GM19467 (cell line): Measurements from ENCODE around the gene KRT20.

Source experiments
- ATAC-seq: cut with Tn5 transposase; IDR thresholded peaks from one replicate; pipeline ENCODE4 v1.9.1; 2021; ENCODE audit warnings: mild to moderate bottlenecking, moderate library complexity; ENCODE audit not compliant: unreplicated experiment

The KRT20 gene

DNA sequence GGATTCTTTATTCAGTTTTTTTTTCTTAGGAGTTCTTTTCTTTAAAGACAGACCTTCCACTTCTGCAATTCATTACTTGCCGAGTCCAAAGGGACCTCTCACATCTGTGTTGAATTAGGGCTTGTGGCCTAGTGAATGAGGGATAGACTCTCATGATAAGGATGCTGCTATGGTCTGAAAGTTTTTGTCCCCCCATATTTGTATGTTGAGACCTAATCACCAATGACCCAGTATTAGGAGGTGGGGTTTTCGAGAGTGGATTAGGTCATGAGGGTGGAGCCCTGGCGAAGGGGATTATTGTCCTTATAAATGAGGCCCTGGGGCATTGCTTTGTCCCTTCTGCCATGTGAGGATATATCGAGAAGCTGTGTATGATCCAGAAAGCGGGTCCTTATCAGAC lies 27.5 kb downstream of the KRT20 start:
- ATAC-seq, result no peak

GRCh38 chr17:40854175-40854814 lies 30.7 kb downstream of the KRT20 start:
- no peak for ATAC-seq

DNA sequence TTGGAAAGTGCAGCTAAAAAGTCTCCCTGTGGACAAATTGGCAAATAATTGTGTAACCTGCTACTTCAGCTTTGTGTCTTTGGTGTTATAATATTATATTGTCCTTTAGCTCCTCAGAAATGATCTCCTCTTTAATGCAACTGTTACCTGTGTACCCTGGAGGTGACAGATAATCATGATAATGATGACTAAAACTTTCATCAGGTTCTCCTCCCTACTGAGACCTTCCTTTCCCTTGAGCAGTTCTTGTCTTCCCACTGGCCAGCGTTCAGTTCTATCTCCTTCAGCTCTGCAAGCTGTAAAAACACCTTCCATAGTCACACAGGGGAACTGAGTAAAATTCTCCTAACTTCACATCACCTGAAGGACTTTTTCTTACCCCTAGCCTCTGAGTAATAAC lies 32.7 kb downstream of the KRT20 start:
- no peak for ATAC-seq

DNA sequence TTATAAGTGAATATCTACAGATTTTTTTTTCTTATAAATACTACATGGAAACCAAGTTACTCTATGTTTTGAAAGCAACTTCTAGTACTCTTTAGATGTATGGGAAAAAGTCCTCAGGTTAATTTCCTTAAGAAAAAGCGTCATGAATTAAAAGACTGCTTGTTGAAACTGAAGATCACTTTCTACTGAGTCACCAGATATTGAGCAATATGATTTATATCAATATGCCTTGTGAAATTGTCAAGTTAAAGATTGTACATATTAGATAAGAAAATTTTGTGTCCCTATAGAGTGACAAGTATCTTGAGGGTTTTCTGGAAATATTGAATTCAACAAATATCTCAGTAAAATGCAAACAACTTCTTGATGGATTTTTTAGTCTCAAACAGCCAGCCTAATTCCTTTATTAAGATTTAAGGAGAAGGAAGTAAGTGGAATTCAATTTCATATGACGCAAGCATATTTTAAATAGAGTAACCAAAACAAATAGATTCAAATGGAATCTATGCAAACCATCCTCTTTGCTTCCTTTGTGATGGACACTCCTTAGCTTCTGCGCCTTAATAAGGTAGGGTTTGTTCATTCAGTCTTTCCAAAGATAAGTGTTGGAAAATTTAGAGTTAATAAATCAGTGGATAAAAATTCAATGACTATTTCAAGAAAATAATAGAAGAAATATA lies 34.6 kb downstream of the KRT20 start:
- no peak for ATAC-seq

GRCh38 chr17:40849723-40850122 lies 35.3 kb downstream of the KRT20 start:
- no peak for ATAC-seq

- ATAC-seq, result no peak
These were observed 36.3 kb downstream of the KRT20 start for GRCh38 chr17:40848583-40849235.

- ATAC-seq, result no peak
These were observed 38.4 kb downstream of the KRT20 start for GRCh38 chr17:40846515-40847144.

GRCh38 chr17:40844671-40845107 lies 40.4 kb downstream of the KRT20 start:
- no peak for ATAC-seq

DNA sequence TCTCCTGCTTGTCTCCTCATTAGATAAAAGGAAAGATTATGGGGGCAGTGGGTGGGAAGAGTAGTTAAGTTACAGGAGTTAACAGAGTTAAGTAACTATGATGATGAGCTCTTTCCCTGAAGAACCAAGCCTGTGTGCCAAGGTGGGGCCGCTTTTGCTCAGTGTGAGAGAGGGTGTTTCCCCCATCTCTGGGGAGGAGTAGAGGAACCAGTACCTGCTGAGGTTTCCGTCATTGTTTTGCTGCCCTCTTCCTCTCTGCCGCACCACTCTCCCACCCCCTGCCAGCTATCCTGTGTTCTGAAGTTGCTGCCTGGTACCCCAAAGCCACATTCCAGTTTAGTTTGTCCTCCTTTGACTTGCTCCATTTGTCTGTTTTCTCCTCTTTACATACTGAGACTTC lies 41.8 kb downstream of the KRT20 start:
- ATAC-seq, result no peak

- ATAC-seq, result no peak
These were observed 43.8 kb downstream of the KRT20 start for GRCh38 chr17:40841246-40841645.

- no peak for ATAC-seq
These were observed 45.8 kb downstream of the KRT20 start for GRCh38 chr17:40839194-40839593.

DNA sequence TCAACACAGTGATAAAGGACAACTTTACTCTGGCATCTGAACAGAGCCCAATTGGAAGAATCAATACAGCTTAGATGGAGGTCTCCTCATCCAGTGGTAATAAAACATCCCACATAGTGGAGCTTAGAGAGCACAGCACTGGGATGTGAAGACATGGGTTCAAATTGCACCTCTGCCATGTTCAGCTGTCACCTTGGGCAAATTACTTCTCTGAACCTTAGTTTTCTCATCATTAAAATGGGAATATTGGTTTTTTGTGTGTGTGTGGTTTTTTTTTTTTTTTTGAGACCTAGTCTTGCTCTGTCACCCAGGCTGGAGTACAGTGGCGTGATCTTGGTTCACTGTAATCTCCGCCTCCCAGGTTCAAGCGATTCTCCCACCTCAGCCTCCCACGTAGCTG lies 49.0 kb downstream of the KRT20 start:
- no peak for ATAC-seq

DNA sequence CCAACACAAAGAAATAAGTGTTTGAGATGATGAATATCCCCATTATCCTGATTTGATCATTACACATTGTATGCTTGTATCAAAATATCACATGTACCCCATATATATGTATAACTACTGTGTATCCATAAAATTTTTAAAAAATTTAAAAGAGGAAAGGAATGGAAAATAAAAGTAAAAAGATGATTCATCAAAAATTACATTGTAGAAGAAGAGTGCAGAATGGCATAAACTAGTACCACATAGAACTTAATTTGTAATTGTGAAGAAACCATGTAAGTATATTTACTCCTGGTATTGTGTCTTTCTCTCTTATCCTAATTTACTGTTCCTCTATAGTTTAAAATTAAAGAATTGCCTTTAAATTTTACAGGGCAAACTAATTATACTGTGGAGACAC lies 51.2 kb downstream of the KRT20 start:
- ATAC-seq, result no peak

- ATAC-seq, result no peak
These were observed 52.2 kb downstream of the KRT20 start for GRCh38 chr17:40832840-40833239.

DNA sequence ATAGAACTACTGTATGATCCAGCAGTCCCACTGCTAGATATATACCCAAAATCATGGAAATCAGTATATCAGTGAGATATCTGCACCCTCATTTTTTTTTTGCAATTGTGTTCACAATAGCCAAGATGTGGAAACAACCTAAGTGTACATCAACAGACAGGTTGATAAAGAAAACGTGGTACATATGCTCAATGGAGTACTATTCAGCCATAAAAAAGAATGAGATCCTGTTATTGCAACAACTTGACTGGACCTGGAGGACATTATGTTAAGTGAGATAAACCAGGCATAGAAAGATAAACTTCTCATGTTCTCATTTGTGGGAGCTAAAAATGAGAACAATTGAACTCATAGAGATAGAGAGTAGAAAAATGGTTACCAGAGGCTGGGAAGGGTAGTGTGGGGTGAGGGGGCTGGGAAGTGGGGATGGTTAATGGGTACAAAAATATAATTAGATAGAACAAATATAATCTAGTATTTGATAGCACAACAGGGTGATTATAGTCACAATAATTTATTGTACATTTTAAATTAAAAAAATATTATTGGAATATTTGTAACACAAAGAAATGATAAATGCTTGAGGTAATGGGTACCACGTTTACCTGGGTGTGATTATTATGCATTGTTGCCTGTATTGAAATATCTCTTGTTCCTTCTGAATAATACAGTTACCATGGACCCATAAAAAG lies 54.8 kb downstream of the KRT20 start:
- no peak for ATAC-seq

DNA sequence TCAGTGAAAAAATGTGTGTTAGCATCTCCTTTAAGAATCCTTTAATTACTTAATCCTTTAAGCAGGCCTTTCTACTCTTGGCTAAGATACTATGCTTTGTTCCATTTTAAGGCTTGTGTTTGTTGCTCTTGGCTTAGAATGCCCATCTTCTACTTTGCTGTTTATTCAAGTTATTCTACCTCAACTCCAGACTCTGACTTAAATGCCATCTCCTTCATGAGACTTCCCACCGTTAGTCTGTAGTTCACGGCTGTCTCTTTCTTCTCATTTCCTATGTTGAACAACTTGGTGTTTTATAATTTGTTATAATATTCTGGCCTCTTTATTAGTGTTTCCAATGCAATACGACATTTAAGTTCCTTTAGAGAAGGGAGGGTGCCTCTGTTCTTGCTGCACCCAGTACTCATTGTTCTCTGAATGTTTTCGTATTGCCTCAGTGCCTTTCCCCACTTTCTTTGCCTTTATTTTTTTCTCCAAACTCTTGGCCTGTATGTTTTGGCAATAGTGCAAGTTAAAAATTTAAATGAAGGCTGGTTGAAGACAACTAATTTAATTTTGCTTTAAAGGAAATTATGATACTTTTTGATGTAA lies 56.5 kb downstream of the KRT20 start:
- ATAC-seq, result no peak

DNA sequence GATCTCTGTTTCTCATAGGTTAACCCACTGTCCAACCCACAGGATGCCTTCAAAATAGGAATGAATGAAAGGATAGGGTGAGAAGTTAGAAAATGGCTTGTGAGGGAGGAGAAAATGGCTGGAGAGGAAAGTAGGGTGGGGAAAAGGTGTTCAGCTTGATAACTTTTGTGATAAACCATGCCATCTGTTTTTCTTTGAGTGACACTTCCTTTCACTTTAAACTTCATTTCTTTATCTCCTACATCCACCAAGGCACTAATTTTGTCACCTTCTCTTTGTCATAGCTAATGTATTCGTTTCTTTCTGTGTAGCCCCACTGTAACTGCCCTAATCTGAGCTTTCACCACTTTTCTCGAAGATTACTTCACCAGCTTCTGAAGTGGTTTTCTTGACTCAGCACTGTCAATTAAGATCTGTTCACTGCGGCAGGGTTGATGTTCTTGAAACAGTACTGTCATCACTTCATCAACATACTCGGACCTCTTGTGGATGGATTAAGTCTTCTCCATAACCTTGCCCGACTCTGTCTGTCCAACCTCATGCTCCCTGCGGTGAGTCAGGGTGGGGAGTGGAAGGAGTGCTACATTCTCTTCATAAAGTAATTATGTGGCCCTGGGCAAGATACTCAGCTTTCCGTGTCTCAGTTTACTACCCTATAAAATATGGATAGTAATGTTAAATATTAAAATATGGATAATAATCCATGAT lies 57.1 kb downstream of the KRT20 start:
- ATAC-seq, result no peak
